SK-N-SH (cell line): Measurements from ENCODE around the gene UBD. TPM values are rescaled to one million over a fixed set of nuclear protein-coding genes. Genes with fewer than 3 reads are reported as not detected.

ENCODE experiments used
- CTCF ChIA-PET: fragments of 300-600, 350-600 bp; formaldehyde crosslinking; extraction: SDS; loops from one replicate; lab custom pipeline; 2021; lab: Yijun Ruan, JAX
- POLR2A ChIA-PET: fragments of 350-600 bp; sonication (Branson Sonifier 250); formaldehyde crosslinking; extraction: SDS; loops from one replicate; lab custom pipeline; 2020; ENCODE audit warnings: antibody characterized with exemption, inconsistent platforms; lab: Yijun Ruan, JAX
- DNase-seq: peaks from one replicate; pipeline ENCODE4 v3.0.0; 2012
- H2AFZ ChIP-seq: fragments of 200-600 bp; sonication (generic); 2 replicates; pipeline ENCODE4 v1.8.1; 2016; ENCODE audit warnings: antibody characterized with exemption, mild to moderate bottlenecking, low read depth
- H3F3A ChIP-seq: fragments of 200-600 bp; sonication (generic); replicated peaks from 2 replicates; pipeline ENCODE3; 2016; ENCODE audit warnings: antibody characterized with exemption, mild to moderate bottlenecking; ENCODE audit not compliant: insufficient read depth
- H3K27ac ChIP-seq, 2 experiments: fragments of 200-500 bp in 1 of 2; fragments of 200-600 bp in 1 of 2; sonication (Bioruptor generic) in 1 of 2; sonication (generic), shearing (Covaris generic) in 1 of 2; 2 replicates each; pipeline versions ENCODE4 v1.5.1 to v1.6.1; 2014 to 2016; ENCODE audit warnings: low read depth in 2 of 2, inconsistent platforms in 1 of 2, low read length in 1 of 2, mild to moderate bottlenecking in 1 of 2, mixed read lengths in 1 of 2
- H3K27me3 ChIP-seq: fragments of 200-600 bp; sonication (generic), shearing (Covaris generic); 2 replicates; pipeline ENCODE4 v1.6.1; 2016; ENCODE audit warnings: mixed run types; ENCODE audit not compliant: insufficient read depth
- H3K36me3 ChIP-seq, 2 experiments: fragments of 200-500 bp in 1 of 2; fragments of 200-600 bp in 1 of 2; sonication (Bioruptor generic) in 1 of 2; sonication (generic) in 1 of 2; replicated peaks in 1 of 2; 2 replicates each; pipeline versions ENCODE3 to v1.5.1; 2014 to 2016; ENCODE audit warnings: low read length in 1 of 2, mild to moderate bottlenecking in 1 of 2; ENCODE audit not compliant: insufficient read depth in 2 of 2, control insufficient read depth in 1 of 2
- H3K4me1 ChIP-seq, 2 experiments: fragments of 200-500 bp in 1 of 2; fragments of 200-600 bp in 1 of 2; sonication (Bioruptor generic) in 1 of 2; sonication (generic), shearing (Covaris generic) in 1 of 2; 2 replicates each; pipeline versions ENCODE4 v1.5.1 to v1.6.1; 2014 to 2016; ENCODE audit warnings: low read depth in 1 of 2, low read length in 1 of 2, mixed run types in 1 of 2; ENCODE audit not compliant: insufficient read depth in 2 of 2, control insufficient read depth in 1 of 2
- H3K4me2 ChIP-seq: fragments of 200-600 bp; sonication (generic), shearing (Covaris generic); 2 replicates; pipeline ENCODE4 v1.6.1; 2017; ENCODE audit warnings: mixed run types
- H3K4me3 ChIP-seq, 2 experiments: fragments of 200-500 bp in 1 of 2; fragments of 200-600 bp in 1 of 2; sonication (Bioruptor generic) in 1 of 2; sonication (generic), shearing (Covaris generic) in 1 of 2; 2 replicates each; pipeline versions ENCODE4 v1.5.1 to v1.8.1; 2014 to 2016; ENCODE audit warnings: low read depth in 2 of 2, inconsistent platforms in 1 of 2, low read length in 1 of 2, mild to moderate bottlenecking in 1 of 2, mixed read lengths in 1 of 2, moderate library complexity in 1 of 2
- H3K79me2 ChIP-seq: fragments of 200-600 bp; sonication (generic); 2 replicates; pipeline ENCODE4 v1.8.1; 2017; ENCODE audit warnings: mild to moderate bottlenecking; ENCODE audit not compliant: insufficient read depth
- H3K9ac ChIP-seq: fragments of 200-600 bp; sonication (generic); 2 replicates; pipeline ENCODE4 v1.6.1; 2017; ENCODE audit warnings: mixed run types
- H3K9me2 ChIP-seq: fragments of 200-600 bp; sonication (generic); 2 replicates; pipeline ENCODE4 v1.6.1; 2017; ENCODE audit warnings: mixed run types
- H3K9me3 ChIP-seq: fragments of 200-600 bp; sonication (generic); 2 replicates; pipeline ENCODE4 v1.6.1; 2017; ENCODE audit warnings: mixed run types, mild to moderate bottlenecking, moderate library complexity
- H4K20me1 ChIP-seq: fragments of 200-600 bp; sonication (generic); 2 replicates; pipeline ENCODE4 v1.6.1; 2017; ENCODE audit warnings: mild to moderate bottlenecking, mixed run types; ENCODE audit not compliant: insufficient read depth
- CTCF ChIP-seq: fragments of 200-600 bp; sonication (generic); IDR thresholded peaks from 2 replicates; pipeline ENCODE4 v1.6.1; 2017; ENCODE audit warnings: antibody characterized with exemption, mild to moderate bottlenecking, moderate library complexity
- FOSL2 ChIP-seq: IDR thresholded peaks from 2 replicates; pipeline ENCODE4 v1.4.0; 2012; ENCODE audit warnings: low read depth, mild to moderate bottlenecking, moderate library complexity, borderline replicate concordance
- GATA2 ChIP-seq: sonication (generic); formaldehyde crosslinking; IDR thresholded peaks from 2 replicates; pipeline ENCODE4 v1.5.0; 2020; ENCODE audit warnings: mild to moderate bottlenecking, missing genetic modification reagents
- NRF1 ChIP-seq: IDR thresholded peaks from 2 replicates; pipeline ENCODE4 v1.6.1; 2012; ENCODE audit warnings: low read depth, mild to moderate bottlenecking, low read length
- RFX5 ChIP-seq: IDR thresholded peaks from 2 replicates; pipeline ENCODE4 v1.6.1; 2012; ENCODE audit warnings: mild to moderate bottlenecking, improper control_type of control experiment, low read length
- SIN3A ChIP-seq: IDR thresholded peaks from 2 replicates; pipeline ENCODE4 v1.6.1; 2012; ENCODE audit warnings: low read depth, mild to moderate bottlenecking, low read length, moderate library complexity, borderline replicate concordance
- SMC3 ChIP-seq: IDR thresholded peaks from 2 replicates; pipeline ENCODE4 v1.6.1; 2012; ENCODE audit warnings: low read depth, low read length, improper control_type of control experiment
- USF1 ChIP-seq: IDR thresholded peaks from 2 replicates; pipeline ENCODE4 v1.4.0; 2012; ENCODE audit warnings: low read depth, borderline replicate concordance
- WGBS: methylation state at CpG from one replicate; pipeline ENCODE4 v1.1.6; 2017; ENCODE audit warnings: low lambda C conversion rate; 5-methylcytosine and 5-hydroxymethylcytosine counted together
- polyA plus RNA-seq, 3 experiments: library from polyadenylated mRNA; depleted of rRNA; stranded (reverse); fragments of >200 nt; gene quantifications; 2 replicates each; pipeline ENCODE4 v1.2.3, GENCODE V29; 2012

The UBD gene
- polyA plus RNA-seq, 1 of the 3 experiments (the other 2 are of a cell fraction): not detected

- WGBS: 6% methylated on average over 41 of the region's 83 CpGs
- Histone ChIP-seq H3K4me1 (no peaks in the 10 kb centered on the region), H2AFZ (no peak overlapping the region), H3K36me3 (no peaks in the 10 kb centered on the region), H3K9me2 (no peaks in the 10 kb centered on the region), H3K9ac (no peak overlapping the region), H3K27me3 (peaks cover 70% of the 10 kb centered on the region), H3F3A (no peaks in the 10 kb centered on the region), H3K79me2 (no peaks in the 10 kb centered on the region), H3K4me3 (no peak overlapping the region), H4K20me1 (no peaks in the 10 kb centered on the region), H3K27ac (no peak overlapping the region), H3K4me2 (peak overlapping the region; percentile 64), H3K9me3 (no peaks in the 10 kb centered on the region)
- ChIA-PET POLR2A (no interaction called here), CTCF (no interaction called here)
- no peak for TF ChIP-seq NRF1
- TF ChIP-seq FOSL2: no peak
- TF ChIP-seq SMC3: no peak
- TF ChIP-seq USF1: no peak
- DNase-seq: peak; percentile 53
These were observed 6.1 kb downstream of the UBD start for GRCh38 chr6:29553268-29554057.

- Histone ChIP-seq H3F3A (no peaks in the 10 kb centered on the region), H3K4me2 (no peak overlapping the region), H2AFZ (no peak overlapping the region), H3K4me1 (no peaks in the 10 kb centered on the region), H3K4me3 (no peak overlapping the region), H3K36me3 (no peaks in the 10 kb centered on the region), H3K9ac (no peak overlapping the region), H3K9me2 (no peaks in the 10 kb centered on the region), H3K9me3 (no peaks in the 10 kb centered on the region), H3K27ac (no peak overlapping the region), H4K20me1 (no peaks in the 10 kb centered on the region), H3K27me3 (peaks cover 61% of the 10 kb centered on the region), H3K79me2 (no peaks in the 10 kb centered on the region)
- no peak for TF ChIP-seq CTCF
- TF ChIP-seq GATA2: no peak
- TF ChIP-seq RFX5: peak; percentile 99
- TF ChIP-seq SIN3A: no peak
- CTCF ChIA-PET: no interaction called here
- POLR2A ChIA-PET: no interaction called here
- peak; percentile 34 for DNase-seq
- WGBS: 20% methylated on average over 5 of the region's 5 CpGs
These were observed 7.0 kb downstream of the UBD start for GRCh38 chr6:29552512-29553051.
